Ovary (tissue), 3 donors: ENCODE data around the gene LRRTM3.

Experiments
- POLR2A ChIP-seq: fragments of 450-650 bp; IDR thresholded peaks from one replicate; pipeline ENCODE4 v1.6.1; 2017; ENCODE audit warnings: antibody characterized with exemption, mild to moderate bottlenecking, moderate library complexity
- TF ChIP-seq, protein P1 (sequence below), 3 donors: fragments of 450-650 bp in 2 of 3; fragments of 200-600 bp in 1 of 3; IDR thresholded peaks; one replicate each; pipeline versions ENCODE4 v1.5.1 to v1.8.0; 2016 to 2022; ENCODE audit warnings: antibody characterized with exemption in 3 of 3, mild to moderate bottlenecking in 1 of 3
- donor health status: DM: no; HTN: no; CAD: no.

DNA sequence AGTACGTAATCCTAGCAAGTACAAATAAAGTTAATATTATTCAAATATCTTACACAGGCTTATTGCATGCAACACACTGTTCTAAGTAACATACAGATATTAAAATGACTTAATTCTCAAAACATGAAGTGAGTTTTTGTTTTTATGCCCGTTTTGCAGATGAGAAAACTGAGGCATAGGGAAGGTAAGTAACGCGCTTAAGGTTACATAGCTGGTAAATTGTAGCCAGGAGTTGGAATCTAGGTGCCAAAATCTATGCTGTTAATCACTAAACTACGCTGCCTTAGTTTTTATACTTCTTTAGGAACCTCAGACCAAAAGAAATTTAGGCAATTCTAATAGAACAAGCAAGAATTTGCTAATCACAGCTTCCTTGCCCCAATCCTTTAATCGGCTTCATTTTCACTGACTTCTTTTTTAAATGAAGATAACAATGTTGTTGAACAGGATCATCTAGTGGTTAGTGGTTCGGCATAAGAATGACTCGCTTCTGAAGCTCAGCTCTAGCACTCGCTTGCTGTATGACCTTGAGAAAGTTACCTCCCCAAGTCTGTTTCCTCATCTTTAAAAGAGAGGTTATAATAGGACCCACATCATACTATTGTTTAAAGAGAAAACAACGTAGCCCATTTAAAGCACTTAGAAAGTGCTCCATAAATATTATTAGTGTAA, 1.0 kb upstream of the LRRTM3 start:
- TF ChIP-seq, protein P1, sequence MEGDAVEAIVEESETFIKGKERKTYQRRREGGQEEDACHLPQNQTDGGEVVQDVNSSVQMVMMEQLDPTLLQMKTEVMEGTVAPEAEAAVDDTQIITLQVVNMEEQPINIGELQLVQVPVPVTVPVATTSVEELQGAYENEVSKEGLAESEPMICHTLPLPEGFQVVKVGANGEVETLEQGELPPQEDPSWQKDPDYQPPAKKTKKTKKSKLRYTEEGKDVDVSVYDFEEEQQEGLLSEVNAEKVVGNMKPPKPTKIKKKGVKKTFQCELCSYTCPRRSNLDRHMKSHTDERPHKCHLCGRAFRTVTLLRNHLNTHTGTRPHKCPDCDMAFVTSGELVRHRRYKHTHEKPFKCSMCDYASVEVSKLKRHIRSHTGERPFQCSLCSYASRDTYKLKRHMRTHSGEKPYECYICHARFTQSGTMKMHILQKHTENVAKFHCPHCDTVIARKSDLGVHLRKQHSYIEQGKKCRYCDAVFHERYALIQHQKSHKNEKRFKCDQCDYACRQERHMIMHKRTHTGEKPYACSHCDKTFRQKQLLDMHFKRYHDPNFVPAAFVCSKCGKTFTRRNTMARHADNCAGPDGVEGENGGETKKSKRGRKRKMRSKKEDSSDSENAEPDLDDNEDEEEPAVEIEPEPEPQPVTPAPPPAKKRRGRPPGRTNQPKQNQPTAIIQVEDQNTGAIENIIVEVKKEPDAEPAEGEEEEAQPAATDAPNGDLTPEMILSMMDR (IDR thresholded peaks at IDR 0.05), result no peak
- TF ChIP-seq POLR2A, result no peak
